Activated CD8-positive, alpha-beta T cell treated with anti-CD3 and anti-CD28 coated beads for 36 hours (primary cell): ENCODE results near the gene CYP4B1. TPM values are rescaled to one million over a fixed set of nuclear protein-coding genes. Genes with fewer than 3 reads are reported as not detected.
"Not testable (repeated sequence)": the region's sequence is repeated elsewhere in the genome, so short reads cannot be mapped to it uniquely, and the experiment has no call there.

Source experiments
- ATAC-seq: fragments of 200-7000 bp; cut with Tn5 transposase; one replicate; pipeline ENCODE4 v1.10.0; 2021; ENCODE audit warnings: mild to moderate bottlenecking, moderate library complexity
- CTCF ChIA-PET: fragments of 350-600 bp; sonication (Branson Sonifier 250); formaldehyde crosslinking; loops from one replicate; lab custom pipeline; 2021; ENCODE audit warnings: antibody characterized with exemption; lab: Charles Lee
- POLR2A ChIA-PET: fragments of 350-600 bp; sonication (Branson Sonifier 250); formaldehyde crosslinking; loops from one replicate; lab custom pipeline; 2021; ENCODE audit warnings: antibody characterized with exemption; lab: Charles Lee
- DNase-seq: peaks from one replicate; pipeline ENCODE4 v3.0.0-alpha.2; 2020
- H3K27ac Mint-ChIP-seq: one replicate; pipeline ENCODE4 v1.8.0; 2021; ENCODE audit warnings: mild to moderate bottlenecking, mixed read lengths
- H3K27me3 Mint-ChIP-seq: one replicate; pipeline ENCODE4 v1.8.0; 2021; ENCODE audit warnings: mixed read lengths
- H3K36me3 Mint-ChIP-seq: one replicate; pipeline ENCODE4 v1.8.0; 2021; ENCODE audit warnings: low read depth, mixed read lengths
- H3K4me1 Mint-ChIP-seq: one replicate; pipeline ENCODE4 v1.8.0; 2021; ENCODE audit warnings: low read depth, mixed read lengths
- H3K4me3 Mint-ChIP-seq: one replicate; pipeline ENCODE4 v1.8.0; 2021; ENCODE audit warnings: mild to moderate bottlenecking, moderate library complexity, mixed read lengths
- H3K9me3 Mint-ChIP-seq: one replicate; pipeline ENCODE4 v1.8.0; 2021; ENCODE audit warnings: mixed read lengths
- CTCF ChIP-seq: fragments of 200-600 bp; IDR thresholded peaks from one replicate; pipeline ENCODE4 v1.8.0; 2022; ENCODE audit warnings: antibody characterized with exemption, mild to moderate bottlenecking
- intact Hi-C: fragments of 100-400 bp; cut with micrococcal nuclease; formaldehyde crosslinking; loops from one replicate; pipeline ENCODE4 v1.10.0; 2022
- total RNA-seq, 2 experiments: library from RNA; stranded (reverse); gene quantifications; one replicate each; pipeline ENCODE4 v1.2.3, GENCODE V29; 2021

CYP4B1 gene
- not detected for total RNA-seq

GRCh38 chr1:46798810-46799209 lies at the start of gene CYP4B1:
TSS of gene CYP4B1 (plus strand) at chr1:46799046. CDS start at chr1:46799082, 36 bp downstream.
- Mint-ChIP-seq H3K36me3 (no peaks in the 10 kb centered on the region), H3K9me3 (no peaks in the 10 kb centered on the region), H3K27ac (no peak within 1 kb of the TSS), H3K27me3 (peaks cover 15% of the 10 kb centered on the region), H3K4me1 (no peaks in the 10 kb centered on the region), H3K4me3 (no peak within 1 kb of the TSS)
- no peak for ATAC-seq
- TF ChIP-seq CTCF: no peak
- CTCF ChIA-PET: no interaction called here
- intact Hi-C loops: no loop called here
- DNase-seq: no peak
- POLR2A ChIA-PET: no interaction called here

GRCh38 chr1:46749404-46749803 lies 49.4 kb upstream of the CYP4B1 start:
- Mint-ChIP-seq H3K36me3 (no peaks in the 10 kb centered on the region), H3K27ac (no peak overlapping the region), H3K4me3 (no peak overlapping the region), H3K27me3 (peaks cover 11% of the 10 kb centered on the region), H3K4me1 (no peaks in the 10 kb centered on the region), H3K9me3 (no peaks in the 10 kb centered on the region)
- CTCF ChIA-PET: no interaction called here
- POLR2A ChIA-PET: interaction anchor here (0.8 kb wide), 1 partner anchor 17 kb away, joined by 3 read pairs; no protein-coding TSS in a partner anchor
- intact Hi-C loops: no loop called here
- DNase-seq (no peak), ATAC-seq (no peak)
- TF ChIP-seq CTCF: no peak

GRCh38 chr1:46749921-46750404 lies 48.9 kb upstream of the CYP4B1 start:
- no peak overlapping the region for H3K4me3 Mint-ChIP-seq
- ATAC-seq (no peak), DNase-seq (no peak)
- H3K9me3 Mint-ChIP-seq: no peaks in the 10 kb centered on the region
- ChIA-PET CTCF (no interaction called here), POLR2A (no interaction called here)
- H3K4me1 Mint-ChIP-seq: no peaks in the 10 kb centered on the region
- no peak overlapping the region for H3K27ac Mint-ChIP-seq
- peaks cover 11% of the 10 kb centered on the region for H3K27me3 Mint-ChIP-seq
- TF ChIP-seq CTCF: no peak
- H3K36me3 Mint-ChIP-seq: no peaks in the 10 kb centered on the region
- intact Hi-C loops: no loop called here

- no peak for TF ChIP-seq CTCF
- no peaks in the 10 kb centered on the region for H3K36me3 Mint-ChIP-seq
- DNase-seq (no peak), ATAC-seq (no peak)
- CTCF ChIA-PET: interaction anchor here (1.4 kb wide), 1 partner anchor 29 kb away, joined by 3 read pairs; no protein-coding TSS in a partner anchor
- intact Hi-C loops: no loop called here
- no peaks in the 10 kb centered on the region for H3K4me1 Mint-ChIP-seq
- no peak overlapping the region for H3K27ac Mint-ChIP-seq
- H3K27me3 Mint-ChIP-seq: peaks cover 5% of the 10 kb centered on the region
- POLR2A ChIA-PET: no interaction called here
- no peaks in the 10 kb centered on the region for H3K9me3 Mint-ChIP-seq
- no peak overlapping the region for H3K4me3 Mint-ChIP-seq
These were observed 44.9 kb upstream of the CYP4B1 start for GRCh38 chr1:46753985-46754384.

GRCh38 chr1:46754707-46755106 lies 44.1 kb upstream of the CYP4B1 start:
- H3K27me3 Mint-ChIP-seq, DNase-seq, H3K4me3 Mint-ChIP-seq, H3K36me3 Mint-ChIP-seq, intact Hi-C loops, ATAC-seq, H3K9me3 Mint-ChIP-seq, POLR2A ChIA-PET, H3K27ac Mint-ChIP-seq, H3K4me1 Mint-ChIP-seq: not testable (repeated sequence)
- CTCF ChIA-PET: interaction anchor here (1.4 kb wide), 1 partner anchor 30 kb away, joined by 3 read pairs; no protein-coding TSS in a partner anchor
